Measurements from ENCODE around the gene RAB44. TPM values are rescaled to one million over a fixed set of nuclear protein-coding genes. Genes with fewer than 3 reads are reported as not detected.

The RAB44 gene, protein sequence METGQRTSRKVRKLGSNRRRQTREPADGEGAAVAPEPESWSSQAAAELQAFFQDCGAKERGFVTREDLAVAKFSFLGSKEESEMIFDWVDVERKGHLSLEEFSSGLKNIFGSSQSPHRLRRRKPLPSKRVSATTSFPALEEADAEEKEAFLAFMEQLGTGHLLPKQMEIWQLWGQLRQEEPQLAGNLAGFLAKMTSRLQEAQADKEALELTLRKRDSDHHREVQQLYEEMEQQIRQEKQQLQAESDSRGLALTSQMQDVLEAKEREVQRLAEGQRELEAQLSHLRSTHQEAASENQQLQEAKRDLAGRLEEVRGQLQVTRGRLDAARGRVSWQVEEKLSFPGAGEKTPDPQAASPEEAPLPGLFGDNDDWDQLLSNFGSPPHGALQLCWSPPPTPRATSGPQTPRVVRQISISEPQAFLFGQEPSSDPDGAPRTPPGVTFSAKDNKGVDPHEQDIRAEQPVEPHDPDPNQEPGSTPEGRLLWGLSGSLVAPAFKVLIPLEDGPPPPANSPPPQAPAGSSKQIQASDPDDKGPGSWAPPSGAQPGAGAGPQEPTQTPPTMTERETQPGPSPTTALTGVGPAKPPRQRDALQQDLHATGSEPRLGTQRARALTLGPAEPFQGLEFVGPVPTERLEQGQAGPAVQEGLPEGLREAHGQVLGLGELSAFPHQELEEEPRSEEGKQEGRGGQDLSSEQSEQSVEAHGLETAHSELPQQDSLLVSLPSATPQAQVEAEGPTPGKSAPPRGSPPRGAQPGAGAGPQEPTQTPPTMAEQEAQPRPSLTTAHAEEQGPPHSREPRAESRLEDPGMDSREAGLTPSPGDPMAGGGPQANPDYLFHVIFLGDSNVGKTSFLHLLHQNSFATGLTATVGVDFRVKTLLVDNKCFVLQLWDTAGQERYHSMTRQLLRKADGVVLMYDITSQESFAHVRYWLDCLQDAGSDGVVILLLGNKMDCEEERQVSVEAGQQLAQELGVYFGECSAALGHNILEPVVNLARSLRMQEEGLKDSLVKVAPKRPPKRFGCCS
- total RNA-seq: under 1 TPM; 0.14 to 0.45 TPM

DNA sequence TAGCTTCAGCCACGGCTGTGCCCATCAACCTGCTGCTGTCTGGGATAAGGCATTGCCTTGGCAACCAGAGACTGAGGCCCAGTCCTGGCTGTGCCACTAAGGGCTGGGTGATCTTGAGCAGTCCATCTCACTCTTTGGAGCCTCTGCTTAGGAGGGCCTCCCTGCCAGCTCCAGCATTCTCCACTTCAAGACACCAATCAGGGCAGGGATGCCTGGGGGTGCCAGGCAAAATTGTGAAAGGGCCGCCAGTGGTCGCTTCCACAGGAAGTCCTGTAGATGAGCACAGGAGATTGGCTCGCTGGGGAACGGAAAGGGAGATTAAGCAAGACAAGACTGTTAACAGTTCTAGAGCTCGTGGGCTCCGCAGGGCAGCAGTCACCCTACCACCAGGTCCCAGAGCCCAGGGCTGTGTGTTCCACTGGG lies at the start of gene RAB44:
TSS of gene RAB44 (plus strand) at position 346 of the 423 bp plus-strand sequence. CDS start 6,410 bp downstream, outside the sequence.
- no peak for DNase-seq (ENCODE audit: low spot score)
- Histone ChIP-seq H3K9me3 (no peaks in the 10 kb centered on the region), H3K27ac (no peak within 1 kb of the TSS), H3K4me1 (replicated peaks) (no peaks in the 10 kb centered on the region), H3K36me3 (no peaks in the 10 kb centered on the region), H3K27me3 (replicated peaks; ENCODE audit: insufficient read depth) (no peaks in the 10 kb centered on the region), H3K4me3 (no peak within 1 kb of the TSS)
- intact Hi-C loops (cut with DNase I): no loop called here
- no peak for TF ChIP-seq POLR2A (IDR thresholded peaks at IDR 0.05)
- WGBS: 82% methylated on average over 7 of the region's 7 CpGs

DNA sequence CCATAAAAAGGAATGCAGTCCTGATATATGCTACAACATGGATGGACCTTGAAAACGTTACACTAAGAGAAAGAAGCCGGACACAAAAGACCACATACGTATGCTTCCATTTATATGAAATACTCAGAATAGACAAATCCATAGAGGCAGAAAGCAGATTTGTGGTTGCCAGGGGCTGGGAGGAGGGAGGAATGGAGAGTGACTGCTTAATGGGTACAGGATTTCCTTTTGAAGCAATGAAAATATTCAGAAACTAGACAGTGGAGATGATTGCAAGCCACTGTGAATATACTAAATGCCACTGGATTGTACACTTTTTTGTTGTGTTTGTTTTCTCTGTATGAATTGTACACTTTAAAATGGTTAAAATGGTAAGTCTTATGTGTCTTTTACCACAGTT lies 48.5 kb upstream of the RAB44 start:
- intact Hi-C loops (cut with DNase I): no loop called here
- Histone ChIP-seq H3K4me1 (replicated peaks) (peaks cover 3% of the 10 kb centered on the region), H3K4me3 (no peak overlapping the region), H3K36me3 (no peaks in the 10 kb centered on the region), H3K9me3 (no peaks in the 10 kb centered on the region), H3K27me3 (replicated peaks; ENCODE audit: insufficient read depth) (no peaks in the 10 kb centered on the region), H3K27ac (no peak overlapping the region)
- WGBS: 86% methylated on average over 3 of the region's 3 CpGs
- no peak for TF ChIP-seq POLR2A (IDR thresholded peaks at IDR 0.05)
- TF ChIP-seq, protein P1, sequence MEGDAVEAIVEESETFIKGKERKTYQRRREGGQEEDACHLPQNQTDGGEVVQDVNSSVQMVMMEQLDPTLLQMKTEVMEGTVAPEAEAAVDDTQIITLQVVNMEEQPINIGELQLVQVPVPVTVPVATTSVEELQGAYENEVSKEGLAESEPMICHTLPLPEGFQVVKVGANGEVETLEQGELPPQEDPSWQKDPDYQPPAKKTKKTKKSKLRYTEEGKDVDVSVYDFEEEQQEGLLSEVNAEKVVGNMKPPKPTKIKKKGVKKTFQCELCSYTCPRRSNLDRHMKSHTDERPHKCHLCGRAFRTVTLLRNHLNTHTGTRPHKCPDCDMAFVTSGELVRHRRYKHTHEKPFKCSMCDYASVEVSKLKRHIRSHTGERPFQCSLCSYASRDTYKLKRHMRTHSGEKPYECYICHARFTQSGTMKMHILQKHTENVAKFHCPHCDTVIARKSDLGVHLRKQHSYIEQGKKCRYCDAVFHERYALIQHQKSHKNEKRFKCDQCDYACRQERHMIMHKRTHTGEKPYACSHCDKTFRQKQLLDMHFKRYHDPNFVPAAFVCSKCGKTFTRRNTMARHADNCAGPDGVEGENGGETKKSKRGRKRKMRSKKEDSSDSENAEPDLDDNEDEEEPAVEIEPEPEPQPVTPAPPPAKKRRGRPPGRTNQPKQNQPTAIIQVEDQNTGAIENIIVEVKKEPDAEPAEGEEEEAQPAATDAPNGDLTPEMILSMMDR (IDR thresholded peaks at IDR 0.05): no peak
- no peak for TF ChIP-seq POLR2AphosphoS5 (IDR thresholded peaks at IDR 0.05)
- no peak for DNase-seq (ENCODE audit: low spot score)

DNA sequence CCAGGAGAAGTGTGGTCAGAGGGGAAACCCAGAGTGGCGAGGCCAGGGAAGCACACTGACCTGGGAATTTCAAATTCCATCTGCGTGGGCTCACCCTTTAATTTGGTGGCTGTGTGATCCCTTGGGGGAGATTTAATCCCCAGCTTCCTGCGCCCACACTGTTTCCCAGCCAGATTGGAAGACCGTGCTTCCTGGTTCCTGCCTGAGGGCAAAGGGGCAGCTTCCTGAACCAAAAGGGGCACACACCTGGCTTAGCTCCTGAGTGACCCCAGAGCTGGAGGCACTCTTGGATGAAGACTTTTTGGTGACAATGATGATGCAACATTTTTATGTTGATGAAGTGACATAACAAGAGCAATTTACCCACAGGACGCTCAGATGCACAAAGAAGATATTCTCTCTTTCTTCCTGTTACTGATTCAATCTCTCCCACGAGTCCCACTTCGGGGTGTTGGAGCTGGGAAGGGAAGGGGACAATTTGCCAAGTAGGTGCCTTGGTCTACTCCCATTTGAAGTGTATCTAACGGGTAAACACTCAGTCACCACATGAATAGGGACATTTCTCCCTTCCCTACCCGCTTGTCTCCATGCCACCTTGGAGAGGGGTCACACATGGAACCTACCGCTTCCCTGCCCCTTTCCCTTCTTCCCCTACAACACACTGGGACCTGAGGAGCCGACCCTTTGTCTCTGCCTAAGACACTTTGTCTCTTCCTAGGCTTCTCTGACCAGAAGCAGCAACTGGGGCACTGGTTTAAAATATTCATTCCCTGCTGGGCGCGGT lies 47.7 kb upstream of the RAB44 start:
- Histone ChIP-seq H3K4me1 (replicated peaks) (peaks cover 3% of the 10 kb centered on the region), H3K36me3 (no peaks in the 10 kb centered on the region), H3K9me3 (no peaks in the 10 kb centered on the region), H3K4me3 (no peak overlapping the region), H3K27me3 (replicated peaks; ENCODE audit: insufficient read depth) (no peaks in the 10 kb centered on the region), H3K27ac (no peak overlapping the region)
- TF ChIP-seq POLR2A (IDR thresholded peaks at IDR 0.05) (no peak), POLR2AphosphoS5 (IDR thresholded peaks at IDR 0.05) (no peak)
- TF ChIP-seq, protein P1 (IDR thresholded peaks at IDR 0.05): no peak
- intact Hi-C loops (cut with DNase I): no loop called here
- no peak for DNase-seq (ENCODE audit: low spot score)
- 72% methylated on average over 13 of the region's 13 CpGs for WGBS

DNA sequence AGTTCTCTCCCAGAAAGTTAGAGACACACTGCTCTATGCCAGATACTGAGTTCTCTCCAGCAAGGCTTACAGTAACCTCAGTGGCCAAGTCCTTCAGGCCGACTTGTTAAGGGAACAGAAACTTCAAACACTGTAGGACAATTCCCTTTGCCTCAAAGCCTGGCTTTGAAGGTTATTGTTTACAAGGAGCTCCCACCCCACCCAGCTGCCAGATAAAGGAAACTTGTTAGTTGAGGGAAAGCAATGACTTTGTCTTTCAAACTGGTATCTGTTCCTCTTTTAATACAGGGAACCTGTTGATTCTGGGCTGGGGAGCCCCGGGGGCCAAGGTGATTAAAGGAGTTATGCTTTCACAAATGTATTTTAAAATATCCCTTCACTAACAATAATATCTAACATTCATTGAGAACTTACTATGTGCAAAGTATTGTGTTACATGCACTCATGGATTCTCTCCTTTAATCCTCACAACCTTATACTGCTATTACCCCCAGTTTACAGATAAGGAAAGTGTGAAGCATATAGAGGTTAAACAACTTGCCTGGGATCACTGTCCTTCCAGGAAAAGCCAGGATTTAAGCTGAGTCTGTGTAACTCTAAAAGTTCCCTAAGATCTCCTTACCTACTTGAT lies 46.7 kb upstream of the RAB44 start:
- peaks cover 3% of the 10 kb centered on the region for H3K4me1 ChIP-seq (replicated peaks)
- H3K27ac ChIP-seq: no peak overlapping the region
- intact Hi-C loops (cut with DNase I): no loop called here
- no peaks in the 10 kb centered on the region for H3K9me3 ChIP-seq
- no peak for TF ChIP-seq POLR2A (IDR thresholded peaks at IDR 0.05)
- peak; percentile 38 for TF ChIP-seq POLR2AphosphoS5 (IDR thresholded peaks at IDR 0.05)
- TF ChIP-seq, protein P1 (IDR thresholded peaks at IDR 0.05): no peak
- 19% methylated on average over 2 of the region's 2 CpGs for WGBS
- no peaks in the 10 kb centered on the region for H3K27me3 ChIP-seq (replicated peaks; ENCODE audit: insufficient read depth)
- H3K36me3 ChIP-seq: no peaks in the 10 kb centered on the region
- H3K4me3 ChIP-seq: no peak overlapping the region
- peak; percentile 15 for DNase-seq (ENCODE audit: low spot score)

All from prostate gland (tissue), 2 donors.